Mammary epithelial cell (primary cell): ENCODE results near the gene LAT.

Experiments used
- CTCF ChIP-seq, 2 donors: IDR thresholded peaks in 1 of 2; conservative IDR thresholded peaks in 1 of 2; 2 replicates each; pipeline ENCODE4 v1.5.1; 2011 to 2012; ENCODE audit warnings: inconsistent platforms in 2 of 2, low read length in 2 of 2, mild to moderate bottlenecking in 2 of 2, control low read depth in 1 of 2, low read depth in 1 of 2; ENCODE audit not compliant: insufficient read depth in 1 of 2; ENCODE audit errors: extremely low read depth in 1 of 2
- EZH2 ChIP-seq: IDR thresholded peaks from 2 replicates; pipeline ENCODE4 v1.6.1; 2012; ENCODE audit warnings: low read length, inconsistent platforms, borderline replicate concordance

- no peak for TF ChIP-seq CTCF (conservative IDR thresholded peaks at IDR 0.05 in 1 of 2, IDR thresholded peaks at IDR 0.05 in 1 of 2; ENCODE audit: extremely low read depth in 1 of 2, insufficient read depth in 1 of 2, low read depth in 1 of 2, low read length in 2 of 2)
- TF ChIP-seq EZH2 = no peak
Measured at GRCh38 chr16:28938721-28939120, 46.1 kb upstream of the LAT start.
